AG09319 (cell line): Measurements from ENCODE around the gene HDAC2.

ENCODE experiments used
- DNase-seq: peaks from one replicate; pipeline ENCODE4 v3.0.0-alpha.2; 2010; ENCODE audit warnings: low read depth; ENCODE audit errors: extremely low read depth
- CTCF ChIP-seq: IDR thresholded peaks from 2 replicates; pipeline ENCODE4 v1.5.1; 2011; ENCODE audit warnings: low read depth, mild to moderate bottlenecking, inconsistent platforms, low read length, moderate library complexity

HDAC2 gene

GRCh38 chr6:113908801-113909200, 62.1 kb downstream of the HDAC2 start:
- DNase-seq = no peak
- no peak for TF ChIP-seq CTCF

GRCh38 chr6:113907102-113907815, 63.7 kb downstream of the HDAC2 start:
- DNase-seq = no peak
- TF ChIP-seq CTCF = peak; percentile 8; the same call in 1 of the 2 replicates

GRCh38 chr6:113903666-113904330, 67.2 kb downstream of the HDAC2 start:
- no peak for DNase-seq
- TF ChIP-seq CTCF = no peak

- DNase-seq = no peak
- no peak for TF ChIP-seq CTCF
Observed at GRCh38 chr6:113901482-113901881, 69.5 kb downstream of the HDAC2 start.

- no peak for DNase-seq
- TF ChIP-seq CTCF = no peak
Observed at GRCh38 chr6:113894712-113895674, 76.0 kb downstream of the HDAC2 start.

GRCh38 chr6:113893866-113894265, 77.1 kb downstream of the HDAC2 start:
- DNase-seq = no peak
- TF ChIP-seq CTCF = no peak
